GM12878 (cell line): ENCODE measurements around the gene MAP7. TPM values are rescaled to one million over a fixed set of nuclear protein-coding genes. Genes with fewer than 3 reads are reported as not detected.

Experiments
- ATAC-seq: fragments of 200-7000 bp; cut with Tn5 transposase; 3 replicates; pipeline ENCODE4 v1.9.1; 2020; ENCODE audit warnings: mild to moderate bottlenecking, moderate library complexity
- BruUV-seq: library from RNA; stranded (reverse); fragments of 400-500 nt; replicated peaks from 2 replicates; lab custom pipeline; 2021; lab: Mats Ljungman, UMichigan
- CTCF ChIA-PET: fragments of 300-600 bp; sonication (Branson Sonifier 250); formaldehyde crosslinking; extraction: SDS; loops from one replicate; lab custom pipeline; 2021; ENCODE audit warnings: inconsistent platforms; lab: Yijun Ruan, JAX
- POLR2A ChIA-PET: fragments of 350-600 bp; formaldehyde crosslinking; extraction: SDS; loops from one replicate; lab custom pipeline; 2021; ENCODE audit warnings: inconsistent platforms; lab: Charles Lee
- RAD21 ChIA-PET: fragments of 300-600 bp; sonication (Branson Sonifier 250); formaldehyde crosslinking; loops from one replicate; lab custom pipeline; 2023; ENCODE audit warnings: antibody characterized with exemption; ENCODE audit not compliant: unreplicated experiment; lab: Charles Lee
- SMC1A ChIA-PET: fragments of 300-600 bp; sonication (Branson Sonifier 250); formaldehyde crosslinking; loops from one replicate; lab custom pipeline; 2023; ENCODE audit not compliant: unreplicated experiment, uncharacterized antibody; lab: Charles Lee
- DNase-seq: peaks from one replicate; pipeline ENCODE4 v3.0.0-alpha.2; 2011; ENCODE audit warnings: low read depth, low spot score
- FAIRE-seq: peaks from 3 replicates; lab custom pipeline; 2011; peaks lifted over from hg19 to GRCh38; lab: Jason Lieb, UNC
- H2AFZ ChIP-seq: 2 replicates; pipeline ENCODE4 v1.6.0; 2011; ENCODE audit warnings: low read depth, low read length, control low read depth; ENCODE audit not compliant: control insufficient read depth
- H3K27ac ChIP-seq: 2 replicates; pipeline ENCODE4 v1.5.1; 2011; ENCODE audit warnings: control low read depth; ENCODE audit not compliant: control insufficient read depth, insufficient read depth
- H3K27me3 ChIP-seq, 2 experiments: replicated peaks in 1 of 2; 2 replicates each; pipeline versions ENCODE4 v1.6.0 to v1.6.1; 2011; ENCODE audit warnings: low read length in 1 of 2; ENCODE audit not compliant: control insufficient read depth in 2 of 2, insufficient read depth in 2 of 2
- H3K36me3 ChIP-seq, 2 experiments: 2 replicates each; pipeline ENCODE4 v1.5.1; 2011; ENCODE audit warnings: low read length in 1 of 2; ENCODE audit not compliant: control insufficient read depth in 2 of 2, insufficient read depth in 2 of 2
- H3K4me1 ChIP-seq: 2 replicates; pipeline ENCODE4 v1.6.1; 2011; ENCODE audit warnings: mild to moderate bottlenecking, low read length, moderate library complexity, mixed read lengths; ENCODE audit not compliant: control insufficient read depth, insufficient read depth
- H3K4me2 ChIP-seq: 2 replicates; pipeline ENCODE4 v1.6.0; 2011; ENCODE audit warnings: control low read depth; ENCODE audit not compliant: control insufficient read depth, insufficient read depth
- H3K4me3 ChIP-seq: fragments of 200-600 bp; sonication (generic); 2 replicates; pipeline ENCODE4 v1.5.1; 2016
- H3K79me2 ChIP-seq: 2 replicates; pipeline ENCODE4 v1.6.0; 2011; ENCODE audit warnings: low read length; ENCODE audit not compliant: control insufficient read depth, insufficient read depth
- H3K9ac ChIP-seq: 2 replicates; pipeline ENCODE4 v1.8.0; 2011; ENCODE audit warnings: low read length, control low read depth, mixed read lengths; ENCODE audit not compliant: control insufficient read depth, insufficient read depth
- H3K9me3 ChIP-seq: replicated peaks from 3 replicates; pipeline ENCODE4 v1.5.1; 2011; ENCODE audit warnings: mild to moderate bottlenecking, low read length; ENCODE audit not compliant: control insufficient read depth, insufficient read depth
- H4K20me1 ChIP-seq: 2 replicates; pipeline ENCODE4 v1.6.0; 2011; ENCODE audit not compliant: control insufficient read depth, insufficient read depth
- BHLHE40 ChIP-seq, 2 experiments: fragments of 450-650 bp in 1 of 2; IDR thresholded peaks; 2 replicates each; pipeline ENCODE4 v1.6.1; 2011 to 2017; ENCODE audit warnings: low read depth in 2 of 2, borderline replicate concordance in 1 of 2, improper control_type of control experiment in 1 of 2, low read length in 1 of 2, mild to moderate bottlenecking in 1 of 2
- BMI1 ChIP-seq: fragments of 450-650 bp; IDR thresholded peaks from 2 replicates; pipeline ENCODE4 v1.6.1; 2016; ENCODE audit warnings: mild to moderate bottlenecking, moderate library complexity, borderline replicate concordance
- BRCA1 ChIP-seq: IDR thresholded peaks from 2 replicates; pipeline ENCODE4 v1.6.1; 2011; ENCODE audit warnings: low read depth, low read length, improper control_type of control experiment
- CHD2 ChIP-seq: IDR thresholded peaks from 2 replicates; pipeline ENCODE4 v1.6.1; 2011; ENCODE audit warnings: low read depth, low read length, improper control_type of control experiment, borderline replicate concordance
- DPF2 ChIP-seq: fragments of 450-650 bp; IDR thresholded peaks from 2 replicates; pipeline ENCODE4 v1.6.1; 2017; ENCODE audit warnings: mild to moderate bottlenecking
- HDAC2 ChIP-seq: fragments of 200-600 bp; sonication (generic); IDR thresholded peaks from 2 replicates; pipeline ENCODE4 v1.6.1; 2017
- MXI1 ChIP-seq: fragments of 150-350 bp; IDR thresholded peaks from 2 replicates; pipeline ENCODE4 v1.6.1; 2011; ENCODE audit warnings: low read depth, mild to moderate bottlenecking, inconsistent platforms, low read length, improper control_type of control experiment
- NFIC ChIP-seq: IDR thresholded peaks from 2 replicates; pipeline ENCODE4 v1.6.1; 2012; ENCODE audit warnings: low read depth, mild to moderate bottlenecking, inconsistent platforms, low read length, moderate library complexity
- SUZ12 ChIP-seq: fragments of 200-600 bp; sonication (generic); IDR thresholded peaks from one replicate; pipeline ENCODE4 v1.6.1; 2018; ENCODE audit warnings: antibody characterized with exemption, mild to moderate bottlenecking; ENCODE audit not compliant: unreplicated experiment
- ZNF274 ChIP-seq: IDR thresholded peaks from one replicate; pipeline ENCODE4 v1.8.0; 2011; ENCODE audit not compliant: insufficient read length, insufficient read depth
- WGBS: methylation state at CpG from one replicate; pipeline ENCODE4 v1.1.6; 2016; ENCODE audit warnings: low lambda C conversion rate; ENCODE audit not compliant: insufficient replicate concordance, insufficient coverage; ENCODE audit errors: missing lambda C conversion rate; 5-methylcytosine and 5-hydroxymethylcytosine counted together
- in situ Hi-C: fragments of 300-500 bp; cut with MboI; formaldehyde crosslinking; loops from 9 replicates; pipeline ENCODE4 v1.14.3; 2018; ENCODE audit warnings: mixed read lengths
- intact Hi-C: fragments of 100-400 bp; cut with micrococcal nuclease; formaldehyde crosslinking; loops from one replicate; pipeline ENCODE4 v1.14.2; 2022; ENCODE audit not compliant: unreplicated experiment
- polyA plus RNA-seq, 11 experiments: library from polyadenylated mRNA; depleted of rRNA in 4 of 11; unstranded in 6 of 11; stranded (reverse) in 5 of 11; fragments of >200 nt; fragmentation: Nextera tagmentation in 4 of 11; fragmentation: Illumina TruSeq in 1 of 11; extraction: Ambion mirVana in 4 of 11; extraction: Trizol in 1 of 11; gene quantifications; 1 replicate in 1 of 11; 2 replicates in 10 of 11; pipeline versions ENCODE4 v1.2.1 to v1.2.3, GENCODE V29; 2011 to 2016; ENCODE audit warnings: inconsistent platforms in 2 of 11, missing spikeins in 2 of 11, low read depth in 1 of 11
- total RNA-seq, 4 experiments: library from RNA; depleted of rRNA in 3 of 4; stranded (reverse); fragments of >200 nt in 3 of 4; fragmentation: Illumina TruSeq in 1 of 4; extraction: Trizol in 1 of 4; gene quantifications; 2 replicates each; pipeline versions ENCODE4 v1.2.1 to v1.2.3, GENCODE V29; 2013 to 2021

The MAP7 gene
- total and polyA plus RNA-seq, 10 of the 15 experiments (the other 5 are each of a cell fraction or from before 2014, with no cell fraction given): 0.04 to 0.17 (median 0.08) TPM; not detected in 2

DNA sequence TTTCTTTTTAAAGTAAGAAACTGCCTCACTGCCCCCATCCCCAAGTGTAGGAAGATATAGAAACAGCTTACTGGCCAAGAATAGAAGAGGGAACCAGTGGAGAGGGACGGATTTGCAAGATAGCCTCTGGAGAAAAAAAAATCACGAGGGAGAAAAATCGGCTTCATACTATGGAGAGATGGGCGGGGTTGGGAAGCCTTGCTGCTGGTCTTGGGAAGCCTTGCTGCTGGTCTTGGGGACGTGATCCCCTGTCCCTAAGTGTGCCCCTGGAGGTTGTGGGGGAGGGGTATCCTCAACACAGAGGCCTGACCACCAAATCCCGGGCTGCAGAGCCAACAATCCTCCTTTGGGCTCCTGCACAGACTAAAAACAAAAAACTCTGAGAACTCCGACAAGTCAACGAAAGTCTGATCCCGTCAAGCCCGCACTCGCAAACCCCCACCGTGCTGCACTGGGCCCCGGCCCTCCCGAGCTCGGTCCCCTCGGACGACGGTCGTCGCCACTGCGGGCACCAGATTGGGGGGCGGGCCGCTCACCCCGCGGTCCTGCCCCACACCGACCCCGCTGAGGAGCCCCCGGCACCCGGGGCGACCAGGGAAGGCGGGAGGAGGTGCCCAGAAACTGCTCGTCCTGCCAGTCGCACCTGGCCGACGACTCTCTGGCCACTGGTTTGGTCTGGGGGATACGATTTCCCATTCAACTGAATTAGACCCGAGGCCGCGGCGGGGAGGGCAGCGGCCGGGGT is 750 bp downstream of the MAP7 start:
- Histone ChIP-seq H3K27ac (no peak overlapping the region), H4K20me1 (no peaks in the 10 kb centered on the region; the same call in 1 of the 2 replicates), H2AFZ (no peak overlapping the region), H3K27me3 (peaks cover 0 to 7% of the 10 kb centered on the region in 2 experiments; a peak in 3 of 4 replicates), H3K36me3 (no peaks in the 10 kb centered on the region), H3K4me2 (peak overlapping the region; percentile 70), H3K79me2 (no peaks in the 10 kb centered on the region), H3K9me3 (no peaks in the 10 kb centered on the region), H3K9ac (no peak overlapping the region), H3K4me1 (peaks cover 9% of the 10 kb centered on the region; the same call in 1 of the 2 replicates), H3K4me3 (peak overlapping the region; percentile 70)
- CTCF ChIA-PET: interaction anchor here (1.2 to 1.4 kb wide), 2 partner anchors 14 to 26 kb away, joined by 3 read pairs; no protein-coding TSS in a partner anchor
- TF ChIP-seq CHD2 (no peak), BMI1 (peak; percentile 15; the same call in 1 of the 2 replicates), SUZ12 (peak; percentile 19)
- intact Hi-C loops: loop anchor here (10.0 kb wide), 1 partner anchor 205 kb away; no protein-coding TSS in a partner anchor
- BruUV-seq: no TSS peak
- in situ Hi-C loops: no loop called here
- RAD21 ChIA-PET: no interaction called here
- SMC1A ChIA-PET: no interaction called here
- no peak for DNase-seq
- no peak for FAIRE-seq
- POLR2A ChIA-PET: no interaction called here
- no peak; the same call in 2 of the 3 replicates for ATAC-seq
- WGBS: 24% methylated on average over 29 of the region's 42 CpGs

DNA sequence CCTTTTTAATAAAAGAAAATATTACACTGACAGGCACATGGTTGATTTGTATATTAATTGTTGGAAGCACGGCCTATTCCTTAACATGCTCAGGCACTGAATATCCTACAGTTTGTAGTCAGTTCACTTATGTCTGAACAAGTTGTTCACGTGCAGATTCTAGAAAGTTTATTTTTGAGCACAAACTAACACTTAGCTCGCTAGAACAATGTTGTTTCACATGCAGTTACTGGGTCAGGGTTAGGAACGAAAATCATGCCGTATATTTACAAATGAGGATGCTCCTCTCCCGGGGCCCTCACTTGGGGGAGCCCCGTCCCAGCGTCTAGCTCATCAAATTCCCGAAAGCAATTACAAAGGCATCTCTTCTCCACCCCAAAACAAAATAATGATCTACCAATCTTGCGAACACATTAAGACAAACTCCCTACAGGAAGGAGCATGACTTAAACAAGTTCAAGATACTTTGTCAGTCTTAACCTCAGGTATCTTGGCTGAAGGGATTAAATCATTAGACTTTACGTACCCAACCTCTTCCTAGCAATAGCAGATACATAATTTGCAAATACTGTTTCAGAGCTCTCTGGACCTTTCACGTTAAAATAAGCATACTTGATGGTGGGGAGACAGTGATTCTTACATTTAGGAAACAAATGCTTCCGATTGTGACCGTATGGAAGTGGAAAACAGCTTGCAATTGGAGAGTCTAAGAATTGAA is 1.5 kb downstream of the MAP7 start:
- Histone ChIP-seq H3K27me3 (peaks cover 0 to 7% of the 10 kb centered on the region in 2 experiments; a peak in 3 of 4 replicates), H2AFZ (no peak overlapping the region), H3K79me2 (no peaks in the 10 kb centered on the region), H3K9ac (no peak overlapping the region), H3K27ac (no peak overlapping the region), H4K20me1 (no peaks in the 10 kb centered on the region; the same call in 1 of the 2 replicates), H3K9me3 (no peaks in the 10 kb centered on the region), H3K4me1 (peaks cover 9% of the 10 kb centered on the region; the same call in 1 of the 2 replicates), H3K4me3 (no peak overlapping the region)
- FAIRE-seq (no peak), ATAC-seq (no peak)
- RAD21 ChIA-PET: no interaction called here
- POLR2A ChIA-PET: no interaction called here
- WGBS: 67% methylated on average over 14 of the region's 14 CpGs
- CTCF ChIA-PET: interaction anchor here (1.4 kb wide), 1 partner anchor 14 kb away, joined by 3 read pairs; no protein-coding TSS in a partner anchor
- intact Hi-C loops (loop anchor here (10.0 kb wide), 1 partner anchor 204 kb away; no protein-coding TSS in a partner anchor), in situ Hi-C loops (no loop called here)
- BruUV-seq: no TSS peak
- SMC1A ChIA-PET: no interaction called here
- TF ChIP-seq ZNF274 (no peak), NFIC (no peak), BHLHE40 (IDR thresholded peaks at IDR 0.05; ENCODE audit: borderline replicate concordance in 1 of 2, low read depth in 2 of 2, low read length in 1 of 2) (no peak), BRCA1 (no peak), MXI1 (no peak), DPF2 (no peak), HDAC2 (no peak)
- TF ChIP-seq, all 136 proteins: peak for 0
- Histone ChIP-seq H3K4me2 (no peak overlapping the region), H3K36me3 (no peaks in the 10 kb centered on the region)
- DNase-seq: no peak
